Thoracic aorta (tissue), 2 donors: ENCODE data around the gene ZP2. TPM values are rescaled to one million over a fixed set of nuclear protein-coding genes. Genes with fewer than 3 reads are reported as not detected.

ENCODE experiments used
- ATAC-seq: fragments of 150-250 bp; one replicate; pipeline ENCODE4 v1.8.0; 2017; ENCODE audit warnings: low read depth; ENCODE audit not compliant: insufficient number of reproducible peaks, low FRiP score
- DNase-seq: peaks from one replicate; pipeline ENCODE4 v3.0.0-alpha.2; 2020; ENCODE audit warnings: low spot score
- H3K27ac ChIP-seq, 2 donors: fragments of 200-600 bp; sonication (generic); 1 replicate in 1 of 2; 2 replicates in 1 of 2; pipeline ENCODE4 v1.5.1; 2016; ENCODE audit warnings: mild to moderate bottlenecking in 2 of 2, moderate library complexity in 2 of 2
- H3K27me3 ChIP-seq: fragments of 200-600 bp; sonication (generic); replicated peaks from 2 replicates; pipeline ENCODE4 v1.6.0; 2016; ENCODE audit warnings: mild to moderate bottlenecking; ENCODE audit not compliant: insufficient read depth
- H3K36me3 ChIP-seq: fragments of 200-600 bp; sonication (generic); one replicate; pipeline ENCODE4 v1.5.1; 2016
- H3K4me1 ChIP-seq, 2 donors: fragments of 200-600 bp; sonication (generic); 1 replicate in 1 of 2; 2 replicates in 1 of 2; pipeline versions ENCODE4 v1.5.1 to v1.6.0; 2016; ENCODE audit warnings: low read depth in 2 of 2, mild to moderate bottlenecking in 1 of 2; ENCODE audit not compliant: control insufficient read depth in 1 of 2
- H3K4me3 ChIP-seq: fragments of 200-600 bp; sonication (generic); 2 replicates; pipeline ENCODE4 v1.5.1; 2016; ENCODE audit warnings: mild to moderate bottlenecking
- H3K9me3 ChIP-seq: fragments of 200-600 bp; sonication (generic); 2 replicates; pipeline ENCODE4 v1.5.1; 2016
- total RNA-seq, 2 donors: library from RNA; depleted of rRNA; stranded (reverse); fragments of >200 nt; gene quantifications; one replicate each; pipeline versions ENCODE4 v1.1.0 to v1.2.3, GENCODE V29; 2016
- TF ChIP-seq, protein P1 (sequence below): fragments of 200-600 bp; sonication (generic); IDR thresholded peaks from one replicate; pipeline ENCODE4 v1.5.1; 2019; ENCODE audit warnings: antibody characterized with exemption

ZP2 gene
- total RNA-seq, 2 donors from 2014 or later, result not detected

GRCh38 chr16:21167929-21168602 is 43.3 kb downstream of the ZP2 start:
- H3K27me3 ChIP-seq, result no peaks in the 10 kb centered on the region
- no peaks in the 10 kb centered on the region for H3K9me3 ChIP-seq
- peaks cover 55% of the 10 kb centered on the region for H3K36me3 ChIP-seq
- DNase-seq, result no peak
- TF ChIP-seq, protein P1, sequence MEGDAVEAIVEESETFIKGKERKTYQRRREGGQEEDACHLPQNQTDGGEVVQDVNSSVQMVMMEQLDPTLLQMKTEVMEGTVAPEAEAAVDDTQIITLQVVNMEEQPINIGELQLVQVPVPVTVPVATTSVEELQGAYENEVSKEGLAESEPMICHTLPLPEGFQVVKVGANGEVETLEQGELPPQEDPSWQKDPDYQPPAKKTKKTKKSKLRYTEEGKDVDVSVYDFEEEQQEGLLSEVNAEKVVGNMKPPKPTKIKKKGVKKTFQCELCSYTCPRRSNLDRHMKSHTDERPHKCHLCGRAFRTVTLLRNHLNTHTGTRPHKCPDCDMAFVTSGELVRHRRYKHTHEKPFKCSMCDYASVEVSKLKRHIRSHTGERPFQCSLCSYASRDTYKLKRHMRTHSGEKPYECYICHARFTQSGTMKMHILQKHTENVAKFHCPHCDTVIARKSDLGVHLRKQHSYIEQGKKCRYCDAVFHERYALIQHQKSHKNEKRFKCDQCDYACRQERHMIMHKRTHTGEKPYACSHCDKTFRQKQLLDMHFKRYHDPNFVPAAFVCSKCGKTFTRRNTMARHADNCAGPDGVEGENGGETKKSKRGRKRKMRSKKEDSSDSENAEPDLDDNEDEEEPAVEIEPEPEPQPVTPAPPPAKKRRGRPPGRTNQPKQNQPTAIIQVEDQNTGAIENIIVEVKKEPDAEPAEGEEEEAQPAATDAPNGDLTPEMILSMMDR, result no peak
- peak overlapping the region in 1 of 2 donors; percentile 50 for H3K27ac ChIP-seq
- peaks cover 26 to 48% of the 10 kb centered on the region in 2 donors for H3K4me1 ChIP-seq
- no peak overlapping the region for H3K4me3 ChIP-seq
- no peak for ATAC-seq

- ATAC-seq (peak; percentile 56), DNase-seq (no peak)
- Histone ChIP-seq H3K4me3 (no peak overlapping the region), H3K36me3 (peaks cover 48% of the 10 kb centered on the region), H3K27ac (peak overlapping the region; percentile 17 to 50), H3K4me1 (peaks cover 32 to 55% of the 10 kb centered on the region in 2 donors), H3K27me3 (no peaks in the 10 kb centered on the region), H3K9me3 (no peaks in the 10 kb centered on the region)
- TF ChIP-seq, protein P1, result no peak
Observed at GRCh38 chr16:21167360-21167759, 44.0 kb downstream of the ZP2 start.

DNA sequence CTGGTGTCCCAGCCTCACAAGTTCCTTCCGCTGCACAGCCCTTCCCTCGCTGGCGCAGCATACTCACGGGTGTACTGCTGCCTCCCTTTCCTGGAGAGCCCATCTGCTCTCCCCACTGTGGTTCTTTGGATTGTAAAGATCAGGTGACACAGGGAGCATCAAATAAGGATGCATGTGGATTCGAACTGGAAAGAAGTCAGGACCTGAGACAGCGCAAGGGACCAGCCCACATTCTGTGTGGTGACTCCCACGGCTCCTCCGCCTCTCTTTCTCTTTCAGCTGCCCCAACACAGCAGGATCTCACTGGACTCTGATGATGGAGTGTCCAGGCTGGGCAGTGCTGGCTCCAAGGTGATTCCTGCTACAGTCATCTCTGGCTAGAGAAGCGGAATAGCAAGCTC is 44.8 kb downstream of the ZP2 start:
- Histone ChIP-seq H3K27me3 (no peaks in the 10 kb centered on the region), H3K36me3 (peaks cover 40% of the 10 kb centered on the region), H3K27ac (peak overlapping the region; percentile 17 to 50), H3K4me3 (no peak overlapping the region), H3K4me1 (peaks cover 38 to 63% of the 10 kb centered on the region in 2 donors), H3K9me3 (no peaks in the 10 kb centered on the region)
- ATAC-seq (no peak), DNase-seq (no peak)
- TF ChIP-seq, protein P1, result no peak

- ATAC-seq, result no peak
- Histone ChIP-seq H3K27me3 (no peaks in the 10 kb centered on the region), H3K9me3 (no peaks in the 10 kb centered on the region), H3K4me1 (peaks cover 43 to 68% of the 10 kb centered on the region in 2 donors), H3K36me3 (peaks cover 27% of the 10 kb centered on the region), H3K4me3 (no peak overlapping the region), H3K27ac (peak overlapping the region; percentile 51 to 91)
- TF ChIP-seq, protein P1, result no peak
- no peak for DNase-seq
Observed at GRCh38 chr16:21164521-21165168, 46.7 kb downstream of the ZP2 start.

DNA sequence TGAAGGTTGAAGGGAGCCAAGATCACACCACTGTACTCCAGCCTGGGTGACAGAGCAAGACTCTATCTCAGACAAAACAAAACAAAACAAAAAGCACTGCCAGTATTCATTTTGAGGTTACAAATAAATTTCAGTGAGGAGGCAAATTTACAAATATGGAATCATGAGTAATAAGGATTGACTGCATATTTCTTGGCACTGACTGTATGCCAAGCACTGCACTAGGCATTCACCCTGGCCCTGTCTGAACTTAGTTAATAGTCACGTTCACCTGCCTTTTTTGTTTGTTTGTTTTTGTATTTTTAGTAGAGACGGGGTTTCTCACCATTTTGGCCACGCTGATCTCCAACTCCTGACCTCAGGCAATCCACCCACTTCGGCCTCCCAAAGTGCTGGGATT is 47.8 kb downstream of the ZP2 start:
- Histone ChIP-seq H3K27me3 (no peaks in the 10 kb centered on the region), H3K9me3 (no peaks in the 10 kb centered on the region), H3K4me1 (peaks cover 38 to 61% of the 10 kb centered on the region in 2 donors), H3K4me3 (peak overlapping the region; percentile 96), H3K36me3 (peaks cover 27% of the 10 kb centered on the region), H3K27ac (peak overlapping the region; percentile 88 to 91)
- ATAC-seq (peak; percentile 68), DNase-seq (no peak)
- TF ChIP-seq, protein P1, result no peak
